ENCODE results near the gene OBSCN.
A peak's percentile ranks its signal among the peaks of the same experiment; 100 is the strongest.

Gene OBSCN, protein sequence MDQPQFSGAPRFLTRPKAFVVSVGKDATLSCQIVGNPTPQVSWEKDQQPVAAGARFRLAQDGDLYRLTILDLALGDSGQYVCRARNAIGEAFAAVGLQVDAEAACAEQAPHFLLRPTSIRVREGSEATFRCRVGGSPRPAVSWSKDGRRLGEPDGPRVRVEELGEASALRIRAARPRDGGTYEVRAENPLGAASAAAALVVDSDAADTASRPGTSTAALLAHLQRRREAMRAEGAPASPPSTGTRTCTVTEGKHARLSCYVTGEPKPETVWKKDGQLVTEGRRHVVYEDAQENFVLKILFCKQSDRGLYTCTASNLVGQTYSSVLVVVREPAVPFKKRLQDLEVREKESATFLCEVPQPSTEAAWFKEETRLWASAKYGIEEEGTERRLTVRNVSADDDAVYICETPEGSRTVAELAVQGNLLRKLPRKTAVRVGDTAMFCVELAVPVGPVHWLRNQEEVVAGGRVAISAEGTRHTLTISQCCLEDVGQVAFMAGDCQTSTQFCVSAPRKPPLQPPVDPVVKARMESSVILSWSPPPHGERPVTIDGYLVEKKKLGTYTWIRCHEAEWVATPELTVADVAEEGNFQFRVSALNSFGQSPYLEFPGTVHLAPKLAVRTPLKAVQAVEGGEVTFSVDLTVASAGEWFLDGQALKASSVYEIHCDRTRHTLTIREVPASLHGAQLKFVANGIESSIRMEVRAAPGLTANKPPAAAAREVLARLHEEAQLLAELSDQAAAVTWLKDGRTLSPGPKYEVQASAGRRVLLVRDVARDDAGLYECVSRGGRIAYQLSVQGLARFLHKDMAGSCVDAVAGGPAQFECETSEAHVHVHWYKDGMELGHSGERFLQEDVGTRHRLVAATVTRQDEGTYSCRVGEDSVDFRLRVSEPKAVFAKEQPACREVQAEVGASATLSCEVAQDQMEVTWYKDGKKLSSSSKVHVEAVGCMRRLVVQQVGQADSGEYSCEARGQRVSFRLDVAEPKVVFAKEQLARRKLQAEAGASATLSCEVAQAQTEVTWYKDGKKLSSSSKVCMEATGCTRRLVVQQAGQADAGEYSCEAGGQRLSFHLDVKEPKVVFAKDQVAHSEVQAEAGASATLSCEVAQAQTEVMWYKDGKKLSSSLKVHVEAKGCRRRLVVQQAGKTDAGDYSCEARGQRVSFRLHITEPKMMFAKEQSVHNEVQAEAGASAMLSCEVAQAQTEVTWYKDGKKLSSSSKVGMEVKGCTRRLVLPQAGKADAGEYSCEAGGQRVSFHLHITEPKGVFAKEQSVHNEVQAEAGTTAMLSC (N-terminal part only)

DNA sequence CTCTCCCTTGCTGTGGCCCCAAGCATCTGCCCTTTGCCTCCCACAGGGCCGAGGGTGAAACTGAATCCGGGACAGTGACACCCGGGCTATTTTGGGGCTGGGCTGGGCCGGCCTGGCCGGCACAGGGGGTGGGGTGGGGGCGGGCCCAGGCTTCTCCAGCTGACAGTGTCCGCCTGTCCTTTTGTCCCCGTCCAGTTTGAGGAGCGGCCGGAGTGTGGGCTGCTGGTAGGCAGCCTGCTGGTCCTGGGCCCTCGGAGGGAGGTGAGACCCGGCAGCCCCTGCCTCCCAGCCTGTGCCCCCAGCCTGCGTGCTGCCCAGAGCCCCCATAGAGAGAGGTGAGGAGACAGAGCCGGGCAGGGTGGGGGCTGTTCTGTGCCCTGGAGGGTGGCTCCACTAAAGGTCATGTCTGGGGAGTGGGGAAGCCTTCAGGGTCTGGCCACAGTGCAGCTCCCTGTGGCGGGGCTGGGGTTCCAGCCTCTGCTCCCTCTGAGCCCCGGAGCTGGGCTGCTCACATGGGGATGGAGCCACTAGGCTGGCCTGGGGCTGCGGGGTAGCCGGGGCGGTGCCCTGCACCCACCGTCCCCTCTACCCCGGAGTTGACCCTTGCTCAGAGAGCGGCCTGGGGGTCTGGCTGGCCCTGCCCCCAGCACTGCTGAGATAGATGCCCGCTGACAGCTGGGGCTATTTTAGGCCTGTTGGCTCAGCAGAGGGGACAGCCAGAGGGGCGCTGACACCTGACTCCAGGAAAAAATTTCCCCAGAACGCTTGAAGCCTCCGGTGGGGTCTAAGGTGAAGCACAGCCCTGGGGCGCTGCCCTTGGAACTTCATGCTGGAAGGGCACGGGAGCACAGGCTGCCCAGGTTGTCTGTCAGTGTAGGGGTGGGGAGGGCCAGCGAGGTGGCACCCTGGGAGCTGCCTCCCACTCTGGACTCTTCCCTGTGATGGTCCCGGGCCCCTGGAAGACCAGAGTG is at the start of gene OBSCN:
TSS of gene OBSCN (plus strand) at position 194 of the 971 bp plus-strand sequence. CDS start 3,740 bp downstream, outside the sequence.
- DNase-seq, result no peak

DNA sequence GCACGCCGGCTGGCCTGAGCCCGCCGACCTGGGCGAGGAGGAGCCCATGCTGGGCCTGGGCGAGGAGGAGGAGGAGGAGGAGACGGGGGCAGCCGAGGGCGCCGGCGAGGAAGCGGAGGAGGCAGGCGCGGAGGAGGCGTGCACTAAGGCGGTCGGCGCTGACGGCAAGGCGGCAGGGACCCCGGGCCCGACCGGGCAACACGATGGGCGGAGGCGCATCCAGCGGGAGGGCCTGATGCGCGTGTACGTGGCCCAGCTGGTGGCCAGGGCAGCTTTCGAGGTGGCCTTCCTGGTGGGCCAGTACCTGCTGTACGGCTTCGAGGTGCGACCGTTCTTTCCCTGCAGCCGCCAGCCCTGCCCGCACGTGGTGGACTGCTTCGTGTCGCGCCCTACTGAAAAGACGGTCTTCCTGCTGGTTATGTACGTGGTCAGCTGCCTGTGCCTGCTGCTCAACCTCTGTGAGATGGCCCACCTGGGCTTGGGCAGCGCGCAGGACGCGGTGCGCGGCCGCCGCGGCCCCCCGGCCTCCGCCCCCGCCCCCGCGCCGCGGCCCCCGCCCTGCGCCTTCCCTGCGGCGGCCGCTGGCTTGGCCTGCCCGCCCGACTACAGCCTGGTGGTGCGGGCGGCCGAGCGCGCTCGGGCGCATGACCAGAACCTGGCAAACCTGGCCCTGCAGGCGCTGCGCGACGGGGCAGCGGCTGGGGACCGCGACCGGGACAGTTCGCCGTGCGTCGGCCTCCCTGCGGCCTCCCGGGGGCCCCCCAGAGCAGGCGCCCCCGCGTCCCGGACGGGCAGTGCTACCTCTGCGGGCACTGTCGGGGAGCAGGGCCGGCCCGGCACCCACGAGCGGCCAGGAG is 49.5 kb upstream of the OBSCN start:
- DNase-seq, result no peak

DNA sequence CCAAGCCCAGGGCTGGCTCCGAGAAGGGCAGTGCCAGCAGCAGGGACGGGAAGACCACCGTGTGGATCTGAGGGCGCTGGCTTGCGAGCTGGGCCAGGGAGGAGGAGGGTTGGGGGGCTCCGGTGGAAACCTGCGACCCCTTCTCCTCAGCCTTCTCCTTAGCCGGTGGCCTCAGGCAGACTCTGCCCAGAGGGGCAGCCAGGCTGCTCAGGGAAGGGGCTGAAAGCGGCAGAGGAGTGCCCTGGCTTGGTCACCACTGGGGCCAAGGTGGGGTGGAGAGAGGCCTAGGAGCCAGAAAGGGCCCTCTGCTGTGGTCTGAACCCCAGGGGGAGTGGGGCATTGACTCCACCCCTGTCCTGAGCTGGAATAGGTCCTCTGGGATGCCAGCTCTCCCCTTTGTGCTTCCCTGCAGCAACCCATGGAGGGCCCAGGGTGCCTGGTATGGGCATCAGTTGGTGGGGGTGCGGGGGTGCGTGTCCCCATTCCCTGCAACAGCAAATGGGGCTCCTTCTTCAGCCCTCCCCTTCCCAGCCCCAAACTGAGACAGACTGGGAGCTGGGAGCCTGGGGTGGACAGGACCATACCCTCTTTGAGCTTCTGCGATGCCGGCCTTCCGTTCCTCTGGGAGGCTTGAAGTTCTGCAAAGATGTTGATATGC is 48.7 kb upstream of the OBSCN start:
- no peak for DNase-seq

DNA sequence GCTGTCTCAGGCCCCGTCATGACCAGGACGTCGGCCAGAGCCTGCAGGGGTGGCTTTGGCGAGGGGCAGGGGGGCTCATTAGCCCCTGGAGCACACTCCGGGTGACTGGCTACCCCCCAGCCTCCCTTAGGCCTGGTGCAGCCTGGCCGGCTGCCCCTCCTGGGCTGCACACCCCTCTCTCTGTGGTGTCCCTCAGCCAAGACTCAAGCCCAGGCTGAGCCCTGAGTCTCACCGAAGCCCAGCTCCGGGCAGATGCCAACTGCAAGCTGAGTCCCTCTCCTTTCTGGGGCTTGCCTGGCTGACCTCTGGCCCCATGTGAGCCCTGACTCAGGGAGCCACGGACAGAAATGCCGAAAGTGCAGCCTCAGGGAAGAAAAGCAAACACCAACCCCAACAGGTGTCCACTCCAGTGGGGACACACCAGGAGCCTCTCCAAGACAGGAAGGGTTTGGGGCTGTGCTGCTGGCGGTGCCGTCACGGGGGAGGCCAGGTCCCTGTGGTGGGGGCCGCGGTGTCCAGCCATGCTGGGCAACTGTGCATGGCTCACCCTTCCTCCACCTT is 47.6 kb upstream of the OBSCN start:
- no peak for DNase-seq

DNA sequence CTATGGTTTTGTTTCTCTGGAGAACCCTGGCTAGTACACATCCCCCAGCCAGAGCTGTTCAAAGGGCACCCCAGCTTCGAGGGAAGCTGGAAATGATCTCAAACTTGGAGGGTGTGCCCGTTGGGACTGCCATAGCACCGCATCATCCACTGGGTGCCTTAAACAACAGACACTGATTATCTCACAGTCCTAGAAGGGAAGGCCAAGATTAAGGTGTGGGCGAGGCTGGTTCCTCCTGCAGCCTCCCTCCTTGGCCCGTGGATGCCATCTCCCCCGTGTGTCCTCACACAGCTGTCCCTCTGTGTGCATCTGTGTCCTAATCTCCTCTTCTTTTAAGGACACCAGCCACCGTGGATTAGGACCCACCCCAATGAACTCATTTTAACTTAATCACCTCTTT is 46.5 kb upstream of the OBSCN start:
- DNase-seq, result no peak

DNA sequence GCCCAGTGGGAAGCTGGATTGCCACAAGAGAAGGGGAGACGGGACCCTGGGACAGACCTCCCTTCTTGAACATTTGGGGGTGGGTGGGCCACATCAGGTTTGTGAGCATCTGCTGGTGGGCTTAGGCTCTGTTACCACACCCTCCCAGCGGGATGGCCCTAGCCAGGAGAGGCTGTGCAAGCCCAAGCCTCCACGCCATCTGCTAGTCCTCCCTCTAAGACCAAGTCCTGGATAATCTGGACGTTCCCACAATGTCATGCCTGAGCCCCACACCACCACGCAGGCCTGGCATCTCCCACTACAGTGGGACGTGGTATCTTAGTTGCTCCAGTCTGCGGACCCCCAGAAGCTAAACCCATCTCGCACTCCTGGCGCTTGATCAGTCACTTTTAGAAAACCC is 46.0 kb upstream of the OBSCN start:
- no peak for DNase-seq

DNA sequence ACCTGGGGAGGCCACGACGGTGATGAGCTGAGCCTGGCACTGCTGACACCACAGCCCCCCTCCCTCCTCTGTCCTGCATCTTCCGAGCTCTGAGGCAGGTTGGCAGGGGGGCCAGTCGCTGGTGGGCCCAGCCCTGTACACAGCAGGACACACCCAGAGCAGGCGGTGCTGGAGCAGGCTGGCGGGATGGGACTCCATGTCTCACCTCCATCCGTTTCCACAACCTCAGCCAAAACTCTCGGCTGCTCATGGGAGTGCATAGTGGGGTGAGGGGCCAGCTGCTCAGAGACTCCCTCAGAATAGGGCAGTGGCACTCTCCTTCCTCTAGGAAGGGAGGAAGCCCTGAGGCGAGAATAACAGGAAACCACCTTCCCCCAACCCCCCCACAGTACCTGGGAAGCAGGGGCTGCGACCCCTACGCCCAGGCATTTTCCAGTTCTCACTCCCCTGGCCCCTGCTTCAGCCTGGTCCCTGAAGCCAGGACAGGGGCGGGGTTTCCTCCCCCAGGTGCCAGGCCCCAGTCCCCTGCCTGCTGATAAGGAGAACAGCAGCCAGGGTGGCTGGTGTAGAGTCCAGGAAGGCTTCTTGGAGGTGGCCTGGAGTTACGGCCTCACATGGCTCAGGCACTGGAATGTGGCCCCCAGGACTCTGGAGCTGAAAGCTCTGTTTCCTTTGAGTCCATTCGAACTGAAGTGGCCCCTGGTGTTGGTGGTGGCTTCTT is 45.4 kb upstream of the OBSCN start:
- peak; percentile 30 for DNase-seq

DNA sequence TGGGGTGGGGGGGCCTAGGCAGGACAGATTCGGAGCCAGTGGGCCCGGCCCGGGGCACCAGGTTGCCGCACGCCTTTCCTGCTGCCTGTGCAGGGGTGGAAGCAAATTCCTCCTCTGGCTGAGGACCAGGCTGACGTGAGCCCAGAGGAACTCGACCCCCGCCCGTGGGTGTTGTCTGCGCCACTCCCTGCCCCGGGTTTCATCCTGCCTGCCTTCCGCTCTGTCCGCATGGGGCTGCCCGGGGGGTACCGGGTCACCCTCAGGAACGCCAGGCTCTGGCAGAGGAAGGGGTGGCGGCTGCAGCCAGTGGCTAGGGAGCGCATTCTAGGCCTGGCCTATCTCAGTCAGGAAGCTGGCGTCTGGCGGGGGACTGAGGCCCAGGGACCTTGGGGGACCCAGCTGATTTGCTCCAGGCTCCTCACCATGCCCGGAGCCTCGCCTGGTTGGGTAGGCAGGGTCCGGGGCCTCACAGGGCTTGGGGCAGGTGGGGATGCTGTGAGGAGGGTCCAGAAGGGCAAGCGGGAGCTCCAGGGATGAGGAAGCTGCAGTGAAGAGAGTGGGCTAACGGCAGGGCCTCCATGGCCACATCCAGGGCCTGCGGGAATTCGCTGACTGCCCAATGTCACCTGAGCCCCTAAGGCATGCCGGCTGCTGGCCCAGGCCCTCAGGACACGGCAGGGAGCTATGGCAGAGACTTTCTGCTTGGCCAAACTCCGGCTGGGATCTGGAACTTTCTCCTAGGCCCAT is 44.7 kb upstream of the OBSCN start:
- DNase-seq, result no peak

DNA sequence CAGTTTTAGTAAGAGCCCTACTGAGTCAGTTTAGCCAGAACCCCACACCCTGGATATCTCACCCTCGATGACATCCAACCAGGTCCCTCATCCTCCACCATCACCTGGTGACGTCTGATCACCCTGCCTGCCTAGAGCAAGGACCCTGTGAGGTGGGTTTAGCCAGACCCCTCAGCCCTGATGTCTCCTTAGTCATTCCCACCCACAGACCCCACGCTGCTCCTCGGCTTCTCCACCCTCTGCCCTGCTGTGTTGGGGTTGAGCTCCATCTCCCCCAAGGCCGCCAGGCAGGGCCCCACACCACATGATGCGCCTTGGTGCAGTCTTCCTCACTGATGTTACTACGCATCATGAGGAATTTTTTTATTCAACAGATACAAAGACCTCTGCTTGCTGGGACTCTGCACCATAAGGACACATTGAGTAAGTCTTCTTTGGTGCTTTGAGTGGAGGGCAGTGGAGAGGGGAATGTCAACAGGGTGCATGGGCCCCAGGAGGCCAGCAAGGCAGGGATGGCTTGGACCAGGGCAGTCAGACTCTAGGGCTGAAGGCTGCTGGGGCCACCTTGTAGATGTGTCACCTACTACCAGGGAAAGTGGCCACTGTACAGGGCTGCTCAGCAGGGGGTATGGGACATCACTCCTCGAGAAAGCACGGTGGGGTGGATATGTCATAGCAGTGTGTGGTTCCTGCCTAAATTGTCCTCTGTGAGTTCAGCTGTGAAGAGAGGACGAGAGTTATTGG is 43.9 kb upstream of the OBSCN start:
- no peak for DNase-seq

DNA sequence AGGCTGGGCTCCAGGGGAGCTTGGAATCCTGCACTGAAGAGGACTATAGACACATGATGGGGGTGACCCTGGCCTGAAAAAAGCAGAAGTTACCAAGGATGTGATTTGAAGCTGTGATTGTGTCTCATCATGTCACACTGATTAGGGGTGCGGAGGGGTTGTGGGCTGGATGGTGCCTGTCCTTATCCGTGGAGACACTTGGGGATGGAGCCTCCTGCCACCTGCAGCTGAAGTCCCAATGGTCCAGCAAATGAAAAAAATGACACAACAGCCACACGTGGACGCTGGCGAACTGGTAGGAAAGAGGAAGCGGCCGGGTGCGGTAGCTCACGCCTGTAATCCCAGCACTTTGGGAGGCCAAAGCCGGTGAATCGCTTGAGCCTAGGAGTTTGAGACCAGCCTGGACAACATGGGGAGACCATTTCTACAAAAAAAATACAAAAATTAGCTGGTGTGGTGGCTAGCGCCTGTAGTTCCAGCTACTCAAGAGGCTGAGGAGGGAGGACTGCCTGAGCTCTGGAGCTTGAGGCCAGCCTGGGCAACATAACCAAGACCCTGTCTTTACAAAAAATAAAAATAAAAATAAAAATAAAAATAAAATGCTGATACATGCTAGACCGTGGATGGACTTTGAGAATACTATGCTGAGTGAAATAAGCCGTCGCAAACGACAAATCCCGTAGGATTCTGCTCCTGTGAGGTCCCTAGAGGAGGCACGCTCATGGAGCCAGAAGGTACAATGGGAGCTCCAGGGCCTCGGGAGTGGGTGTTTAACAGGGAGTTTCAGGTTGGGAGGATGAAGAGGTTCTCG is 43.1 kb upstream of the OBSCN start:
- no peak for DNase-seq

DNA sequence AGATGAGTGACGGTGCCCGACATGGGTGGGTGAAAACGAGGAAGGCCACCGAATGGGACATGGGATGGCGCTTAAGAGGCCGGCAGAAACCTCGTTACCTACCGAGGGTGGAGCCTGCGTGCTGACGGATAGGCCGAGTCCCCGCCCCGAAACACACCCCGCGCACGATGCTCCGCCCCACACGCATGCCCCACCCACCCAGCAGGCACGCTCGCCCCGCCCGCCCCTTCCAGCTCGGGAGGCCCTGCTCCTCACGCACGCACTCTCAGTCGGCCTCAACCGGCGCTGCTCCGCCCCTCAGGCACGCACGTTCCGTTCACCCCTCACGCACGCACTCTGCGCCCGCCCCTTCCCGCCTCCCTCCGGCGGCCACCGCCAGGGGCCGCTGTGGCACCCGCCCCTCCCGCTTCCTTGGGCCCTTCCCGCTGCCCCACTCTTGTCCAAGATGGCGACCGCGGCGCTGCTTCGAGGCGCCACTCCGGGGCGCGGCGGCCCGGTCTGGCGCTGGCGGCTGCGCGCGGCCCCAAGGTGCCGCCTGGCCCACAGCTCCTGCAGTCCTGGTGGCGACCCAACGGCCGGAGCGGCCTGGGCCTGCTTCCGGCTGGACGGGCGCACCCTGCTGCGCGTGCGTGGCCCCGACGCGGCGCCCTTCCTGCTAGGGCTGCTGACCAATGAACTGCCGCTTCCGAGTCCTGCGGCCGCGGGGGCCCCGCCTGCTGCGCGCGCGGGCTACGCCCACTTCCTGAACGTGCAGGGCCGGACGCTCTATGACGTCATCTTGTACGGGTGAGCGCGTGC is 42.3 kb upstream of the OBSCN start, which contains the start of gene IBA57:
TSS of gene IBA57 (plus strand) at position 433 of the 798 bp plus-strand sequence. CDS start at position 446, 13 bp downstream.
- peak; percentile 100 for DNase-seq

DNA sequence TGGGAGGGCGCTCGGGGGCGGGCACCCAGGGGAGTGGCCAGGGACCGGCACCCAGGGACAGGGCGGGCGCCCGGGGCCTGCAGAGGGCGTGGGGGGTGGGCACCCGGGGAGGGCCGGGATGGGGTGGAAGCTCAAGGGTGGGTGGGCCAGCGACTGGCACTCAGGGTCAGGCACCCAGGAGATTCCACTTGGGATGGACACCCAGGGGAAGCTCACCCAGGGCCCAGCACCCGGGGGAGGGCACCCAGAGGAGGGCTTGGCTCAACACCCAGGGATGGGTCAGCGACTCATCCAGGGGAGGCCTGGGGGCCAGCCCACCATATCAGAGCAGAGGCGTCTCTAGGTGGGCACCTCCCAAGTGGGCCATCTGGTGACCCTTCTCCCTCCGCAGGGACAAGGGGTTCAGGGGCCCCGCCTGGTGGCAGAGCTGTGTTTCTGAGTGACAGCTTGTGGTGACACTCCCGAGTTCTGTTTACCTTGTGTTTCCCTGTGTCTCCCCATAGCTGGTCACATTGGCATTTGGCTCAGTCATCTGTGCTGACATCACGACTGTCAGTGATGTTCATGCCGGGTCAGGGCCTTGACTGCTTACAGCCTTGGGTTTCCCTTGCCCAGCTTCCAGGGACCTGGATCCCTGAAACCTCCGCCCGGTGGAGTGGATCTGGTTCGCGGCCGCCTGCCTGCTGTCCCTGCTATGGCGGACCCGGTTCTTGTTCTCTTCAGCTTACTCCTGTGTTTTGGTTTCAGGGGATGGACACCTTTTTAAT is 41.5 kb upstream of the OBSCN start:
- DNase-seq, result peak; percentile 65

DNA sequence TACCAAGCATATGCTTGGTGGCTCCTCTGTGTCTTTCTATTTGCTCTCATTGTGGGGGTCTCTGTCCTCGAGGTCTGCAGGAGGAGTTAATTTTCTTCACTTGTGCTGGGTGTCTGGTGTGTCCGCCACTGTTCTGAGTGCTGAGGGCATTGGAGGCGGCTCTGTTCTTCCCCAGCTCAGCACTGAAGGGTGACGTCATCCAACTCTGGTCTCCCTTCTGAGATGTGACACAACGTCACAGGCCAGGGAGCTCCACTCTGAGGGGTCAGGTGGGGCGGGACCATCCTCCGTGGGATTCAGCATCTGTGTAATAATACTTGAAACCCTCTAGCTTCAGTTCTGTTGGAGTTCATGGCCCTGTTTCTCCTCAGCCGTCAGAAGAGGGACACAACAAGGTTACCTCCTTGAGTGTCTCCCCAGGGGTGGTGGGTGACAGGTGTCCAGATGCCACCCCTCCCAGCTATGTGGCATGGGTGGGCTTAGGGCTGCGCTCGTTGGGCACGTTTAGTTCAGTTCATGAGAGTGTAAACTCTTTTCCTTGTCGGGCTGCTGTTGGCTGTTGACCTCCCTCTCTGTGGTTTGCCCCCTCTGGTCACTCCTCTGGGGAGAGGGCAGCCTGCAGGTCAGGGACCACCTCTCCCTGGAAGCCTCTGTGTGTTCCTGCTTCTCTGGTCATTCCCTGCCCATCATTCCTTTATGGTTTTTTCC is 39.1 kb upstream of the OBSCN start:
- DNase-seq, result no peak

DNA sequence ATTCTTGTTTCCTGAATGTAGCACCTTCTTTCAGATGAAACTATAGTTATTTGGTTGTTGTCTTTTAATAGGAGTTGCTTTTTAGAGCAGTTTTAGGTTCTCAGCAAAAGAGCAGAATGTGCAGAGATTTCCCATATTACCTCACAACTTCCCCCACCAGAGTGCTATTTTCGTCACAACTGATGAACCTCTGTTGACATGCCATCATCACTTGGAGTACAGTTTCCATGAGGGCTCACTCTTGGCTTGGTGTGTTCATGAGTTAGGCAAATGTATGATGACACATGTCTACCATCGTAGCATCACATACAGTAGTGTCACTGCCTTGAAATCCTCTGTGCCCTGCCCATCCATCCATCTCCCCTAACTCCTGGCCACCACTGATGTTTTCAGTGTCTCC is 38.5 kb upstream of the OBSCN start:
- DNase-seq, result no peak

Data from CD4-positive, alpha-beta T cell treated with Interleukin-17A for 4 hours (primary cell).